A549 (cell line): Measurements from ENCODE around the gene FCRL4. TPM values are rescaled to one million over a fixed set of nuclear protein-coding genes. Genes with fewer than 3 reads are reported as not detected.

Source experiments
- ATAC-seq, 2 experiments: fragments of 200-7000 bp in 1 of 2; fragments of >200 bp in 1 of 2; cut with Nextera tagmentation in 1 of 2; cut with Tn5 transposase in 1 of 2; 3 replicates each; pipeline versions ENCODE4 v1.8.0 to v1.9.1; 2018 to 2020; ENCODE audit warnings: mild to moderate bottlenecking in 1 of 2, moderate library complexity in 1 of 2
- CTCF ChIA-PET: fragments of 300-600 bp; sonication (Branson Sonifier 250); formaldehyde crosslinking; extraction: SDS; loops from one replicate; lab custom pipeline; 2021; ENCODE audit warnings: antibody characterized with exemption, inconsistent platforms; lab: Yijun Ruan, JAX
- POLR2A ChIA-PET: fragments of 350-600 bp; formaldehyde crosslinking; extraction: SDS; loops from one replicate; lab custom pipeline; 2021; ENCODE audit warnings: antibody characterized with exemption, inconsistent platforms; lab: Yijun Ruan, JAX
- DNase-seq, 2 experiments: peaks; one replicate each; pipeline versions ENCODE4 v3.0.0 to v3.0.0-alpha.2; 2011 to 2016; ENCODE audit warnings: low read depth in 1 of 2, low spot score in 1 of 2
- FAIRE-seq: peaks from 2 replicates; lab custom pipeline; 2011; peaks lifted over from hg19 to GRCh38; lab: Jason Lieb, UNC
- H3K27ac ChIP-seq, 2 experiments: fragments of >200 bp; sonication (Bioruptor Twin); formaldehyde crosslinking; 3 replicates each; pipeline ENCODE4 v1.5.1; 2016 to 2017
- H3K4me1 ChIP-seq: fragments of >200 bp; sonication (Bioruptor Twin); formaldehyde crosslinking; 3 replicates; pipeline ENCODE4 v1.6.1; 2016
- H3K4me2 ChIP-seq: fragments of >200 bp; sonication (Bioruptor Twin); formaldehyde crosslinking; 3 replicates; pipeline ENCODE4 v1.6.1; 2016
- H3K4me3 ChIP-seq: fragments of >200 bp; sonication (Bioruptor Twin); formaldehyde crosslinking; 3 replicates; pipeline ENCODE4 v1.5.1; 2016
- H3K9me3 ChIP-seq: fragments of >200 bp; sonication (Bioruptor Twin); formaldehyde crosslinking; 3 replicates; pipeline ENCODE4 v1.6.1; 2016
- CBX8 ChIP-seq: fragments of 200-600 bp; sonication (generic); IDR thresholded peaks from 2 replicates; pipeline ENCODE4 v1.6.1; 2016
- CTCF ChIP-seq: fragments of >200 bp; sonication (Bioruptor Twin); formaldehyde crosslinking; IDR thresholded peaks from 3 replicates; pipeline ENCODE4 v1.5.1; 2016
- EHF ChIP-seq: fragments of 250-450 bp; sonication (Bioruptor Pico); IDR thresholded peaks from 2 replicates; pipeline ENCODE4 v1.5.0; 2020; ENCODE audit warnings: mild to moderate bottlenecking
- EHMT2 ChIP-seq: fragments of 200-600 bp; sonication (generic); IDR thresholded peaks from 2 replicates; pipeline ENCODE4 v1.6.1; 2016; ENCODE audit warnings: antibody characterized with exemption, low read depth, mild to moderate bottlenecking, moderate library complexity
- HDAC2 ChIP-seq: fragments of 200-600 bp; sonication (generic); IDR thresholded peaks from 2 replicates; pipeline ENCODE4 v1.6.1; 2016
- HEYL ChIP-seq: fragments of 250-450 bp; sonication (Bioruptor Pico); IDR thresholded peaks from 2 replicates; pipeline ENCODE4 v1.8.0; 2021; ENCODE audit warnings: mild to moderate bottlenecking, moderate library complexity
- JUN ChIP-seq, 2 experiments: fragments of >200 bp; sonication (Bioruptor Twin); formaldehyde crosslinking; IDR thresholded peaks; 2 replicates in 1 of 2; 3 replicates in 1 of 2; pipeline ENCODE4 v1.6.1; 2016 to 2017
- KDM5A ChIP-seq: fragments of 200-600 bp; sonication (generic); IDR thresholded peaks from 2 replicates; pipeline ENCODE4 v1.6.1; 2016; ENCODE audit warnings: antibody characterized with exemption, mild to moderate bottlenecking
- MAFK ChIP-seq: fragments of 450-650 bp; IDR thresholded peaks from 2 replicates; pipeline ENCODE4 v1.6.1; 2014; ENCODE audit not compliant: partially characterized antibody
- MAZ ChIP-seq: fragments of 150-350 bp; IDR thresholded peaks from 2 replicates; pipeline ENCODE4 v1.6.1; 2014; ENCODE audit warnings: antibody characterized with exemption, low read depth, low read length, borderline replicate concordance
- MYC ChIP-seq: IDR thresholded peaks from 2 replicates; pipeline ENCODE4 v1.6.1; 2012; ENCODE audit warnings: mild to moderate bottlenecking, inconsistent platforms, low read length, improper control_type of control experiment, borderline replicate concordance
- NFE2L2 ChIP-seq: fragments of 150-350 bp; conservative IDR thresholded peaks from 2 replicates; pipeline ENCODE4 v1.6.1; 2014; ENCODE audit warnings: low read length
- NPAS2 ChIP-seq: fragments of 250-450 bp; sonication (Bioruptor Pico); IDR thresholded peaks from 2 replicates; pipeline ENCODE4 v1.8.0; 2022; ENCODE audit warnings: mild to moderate bottlenecking, moderate library complexity, borderline replicate concordance
- PHF8 ChIP-seq: fragments of 200-600 bp; sonication (generic); IDR thresholded peaks from 2 replicates; pipeline ENCODE4 v1.6.1; 2016; ENCODE audit warnings: low read depth, mild to moderate bottlenecking, antibody characterized with exemption, moderate library complexity, borderline replicate concordance
- RARB ChIP-seq: fragments of 250-450 bp; sonication (Bioruptor Pico); IDR thresholded peaks from 2 replicates; pipeline ENCODE4 v1.8.0; 2021; ENCODE audit warnings: mild to moderate bottlenecking, moderate library complexity
- REST ChIP-seq: fragments of 200-600 bp; sonication (generic); IDR thresholded peaks from 2 replicates; pipeline ENCODE4 v1.6.1; 2016; ENCODE audit warnings: antibody characterized with exemption, mild to moderate bottlenecking, moderate library complexity
- RFX5 ChIP-seq: fragments of 450-650 bp; IDR thresholded peaks from 2 replicates; pipeline ENCODE4 v1.7.1; 2014; ENCODE audit warnings: antibody characterized with exemption, mild to moderate bottlenecking, moderate library complexity
- RNF2 ChIP-seq: fragments of 200-600 bp; sonication (generic); IDR thresholded peaks from 2 replicates; pipeline ENCODE4 v1.6.1; 2016; ENCODE audit warnings: low read depth, mild to moderate bottlenecking, antibody characterized with exemption, moderate library complexity, borderline replicate concordance
- TFCP2L1 ChIP-seq: fragments of 250-450 bp; sonication (Bioruptor Pico); IDR thresholded peaks from 2 replicates; pipeline ENCODE4 v1.5.0; 2021; ENCODE audit warnings: mild to moderate bottlenecking
- ZNF302 ChIP-seq: fragments of 250-450 bp; sonication (Bioruptor Pico); IDR thresholded peaks from 2 replicates; pipeline ENCODE4 v1.9.0; 2021; ENCODE audit warnings: inconsistent platforms, mild to moderate bottlenecking, moderate library complexity
- WGBS: methylation state at CpG from one replicate; pipeline ENCODE4 v1.1.6; 2017; ENCODE audit errors: missing lambda C conversion rate; 5-methylcytosine and 5-hydroxymethylcytosine counted together
- polyA plus RNA-seq, 4 experiments: library from polyadenylated mRNA; depleted of rRNA in 3 of 4; stranded (reverse); fragments of >200 nt; fragmentation: RNase III in 1 of 4; extraction: RNeasy Plus Mini Kit Qiagen cat#74134 plus additional on column Dnase treatment in 1 of 4; gene quantifications; 2 replicates in 3 of 4; 3 replicates in 1 of 4; pipeline ENCODE4 v1.2.3, GENCODE V29; 2011 to 2017
- TF ChIP-seq, protein P1 (sequence below): fragments of 450-650 bp; IDR thresholded peaks from 2 replicates; pipeline ENCODE4 v1.6.1; 2014; ENCODE audit warnings: antibody characterized with exemption
- TF ChIP-seq, protein P2 (sequence below): IDR thresholded peaks from 2 replicates; pipeline ENCODE4 v1.6.1; 2012

FCRL4 gene
- polyA plus RNA-seq, 2 of the 4 experiments (the other 2 are of a cell fraction): not detected

DNA sequence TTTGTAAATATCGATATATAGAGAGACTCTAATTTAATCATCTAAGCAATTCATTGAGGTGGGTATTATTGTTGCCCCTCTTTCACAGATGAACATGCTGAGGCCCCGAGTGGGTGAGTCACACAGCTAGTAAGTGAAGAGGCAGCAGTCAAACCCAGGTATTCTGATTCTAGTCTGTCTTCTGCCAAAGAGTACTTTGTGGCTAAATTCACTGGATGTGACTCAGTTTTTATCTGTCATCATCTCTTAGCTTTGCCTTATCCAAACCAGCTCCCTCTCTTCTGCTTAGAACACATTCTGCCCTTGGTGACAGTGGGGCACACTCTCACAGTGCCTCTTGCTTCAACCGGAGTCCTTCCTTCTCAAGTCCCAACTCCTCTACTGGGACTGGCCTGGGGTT is 57.0 kb downstream of the FCRL4 start:
- ChIA-PET CTCF (interaction anchor here (2.0 kb wide), 1 partner anchor 39 kb away, joined by 4 read pairs; no protein-coding TSS in a partner anchor), POLR2A (no interaction called here)
- ATAC-seq (no peak), FAIRE-seq (no peak), DNase-seq (no peak)
- no peak overlapping the region for H3K27ac ChIP-seq
- TF ChIP-seq CBX8: no peak
- TF ChIP-seq ZNF302 (CRISPR knock-in tag): no peak
- no peak for TF ChIP-seq TFCP2L1
- TF ChIP-seq RFX5: no peak
- TF ChIP-seq NPAS2 (CRISPR knock-in tag): no peak
- no peak for TF ChIP-seq JUN (IDR thresholded peaks at IDR 0.05)
- no peak for TF ChIP-seq PHF8
- TF ChIP-seq EHF (CRISPR knock-in tag): no peak
- TF ChIP-seq REST: no peak
- no peak for TF ChIP-seq RNF2
- TF ChIP-seq, protein P1, sequence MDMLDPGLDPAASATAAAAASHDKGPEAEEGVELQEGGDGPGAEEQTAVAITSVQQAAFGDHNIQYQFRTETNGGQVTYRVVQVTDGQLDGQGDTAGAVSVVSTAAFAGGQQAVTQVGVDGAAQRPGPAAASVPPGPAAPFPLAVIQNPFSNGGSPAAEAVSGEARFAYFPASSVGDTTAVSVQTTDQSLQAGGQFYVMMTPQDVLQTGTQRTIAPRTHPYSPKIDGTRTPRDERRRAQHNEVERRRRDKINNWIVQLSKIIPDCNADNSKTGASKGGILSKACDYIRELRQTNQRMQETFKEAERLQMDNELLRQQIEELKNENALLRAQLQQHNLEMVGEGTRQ: no peak
- no peak for TF ChIP-seq MAZ
- no peak for TF ChIP-seq HEYL (CRISPR knock-in tag)
- TF ChIP-seq KDM5A: no peak
- TF ChIP-seq EHMT2: no peak
- no peak for TF ChIP-seq HDAC2
- TF ChIP-seq MYC: no peak
- no peak for TF ChIP-seq NFE2L2
- TF ChIP-seq CTCF: no peak
- no peak for TF ChIP-seq MAFK
- H3K4me1 ChIP-seq: no peaks in the 10 kb centered on the region
- WGBS: 11% methylated on average over 3 of the region's 3 CpGs
- no peak overlapping the region for H3K4me3 ChIP-seq
- no peak overlapping the region for H3K4me2 ChIP-seq
- no peaks in the 10 kb centered on the region for H3K9me3 ChIP-seq

DNA sequence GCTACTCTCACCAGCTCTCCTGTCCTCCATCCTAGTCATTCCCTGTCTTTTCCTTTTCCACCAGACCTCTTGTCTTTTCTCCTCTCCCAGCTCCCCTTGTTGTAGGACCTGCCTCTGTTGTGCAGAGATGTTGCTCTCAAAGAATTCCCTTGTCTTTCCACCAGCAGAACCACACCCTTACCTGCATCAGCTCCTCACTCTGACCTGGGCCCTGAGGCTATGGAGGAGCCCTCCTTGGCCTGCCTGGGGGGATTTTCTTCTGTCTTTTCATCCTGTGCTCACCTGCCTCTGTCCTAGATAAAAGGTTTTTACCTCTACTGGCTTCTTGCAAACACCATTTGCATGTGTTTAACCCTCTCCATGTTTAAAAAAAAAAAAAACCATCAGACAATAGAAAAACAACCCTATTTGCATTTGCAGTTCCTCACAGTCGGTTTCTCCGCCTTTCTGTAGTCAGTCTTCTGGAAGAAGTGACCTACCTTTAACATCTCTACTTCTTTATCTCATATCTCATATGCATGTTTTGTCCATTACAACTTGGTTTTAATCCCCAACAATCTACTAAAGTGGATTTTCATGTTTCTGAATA is 57.6 kb downstream of the FCRL4 start:
- H3K4me2 ChIP-seq: no peak overlapping the region
- ATAC-seq (no peak), DNase-seq (no peak), FAIRE-seq (no peak)
- 1% methylated on average over 2 of the region's 2 CpGs for WGBS
- H3K4me1 ChIP-seq: no peaks in the 10 kb centered on the region
- no peaks in the 10 kb centered on the region for H3K9me3 ChIP-seq
- ChIA-PET POLR2A (no interaction called here), CTCF (interaction anchor here (2.0 kb wide), 1 partner anchor 40 kb away, joined by 4 read pairs; no protein-coding TSS in a partner anchor)
- H3K4me3 ChIP-seq: no peak overlapping the region
- TF ChIP-seq RARB: no peak
- TF ChIP-seq, protein P1: no peak
- TF ChIP-seq, protein P2, sequence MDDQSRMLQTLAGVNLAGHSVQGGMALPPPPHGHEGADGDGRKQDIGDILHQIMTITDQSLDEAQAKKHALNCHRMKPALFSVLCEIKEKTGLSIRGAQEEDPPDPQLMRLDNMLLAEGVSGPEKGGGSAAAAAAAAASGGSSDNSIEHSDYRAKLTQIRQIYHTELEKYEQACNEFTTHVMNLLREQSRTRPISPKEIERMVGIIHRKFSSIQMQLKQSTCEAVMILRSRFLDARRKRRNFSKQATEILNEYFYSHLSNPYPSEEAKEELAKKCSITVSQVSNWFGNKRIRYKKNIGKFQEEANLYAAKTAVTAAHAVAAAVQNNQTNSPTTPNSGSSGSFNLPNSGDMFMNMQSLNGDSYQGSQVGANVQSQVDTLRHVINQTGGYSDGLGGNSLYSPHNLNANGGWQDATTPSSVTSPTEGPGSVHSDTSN: no peak
- TF ChIP-seq CTCF: no peak
- H3K27ac ChIP-seq: no peak overlapping the region
